GM21381 (cell line): ENCODE data around the gene TMEM220.

Experiments used
- ATAC-seq: cut with Tn5 transposase; IDR thresholded peaks from one replicate; pipeline ENCODE4 v1.9.1; 2021; ENCODE audit warnings: mild to moderate bottlenecking, moderate library complexity; ENCODE audit not compliant: unreplicated experiment

The TMEM220 gene

GRCh38 chr17:10673312-10673711 is 56.5 kb downstream of the TMEM220 start:
- no peak for ATAC-seq

- ATAC-seq = no peak
Observed at GRCh38 chr17:10668775-10669174, 61.0 kb downstream of the TMEM220 start.

- ATAC-seq = no peak
Observed at GRCh38 chr17:10666906-10667305, 62.9 kb downstream of the TMEM220 start.

- no peak for ATAC-seq
Observed at GRCh38 chr17:10664571-10664970, 65.3 kb downstream of the TMEM220 start.
